Measurements from ENCODE around the gene ABCC8. TPM values are rescaled to one million over a fixed set of nuclear protein-coding genes. Genes with fewer than 3 reads are reported as not detected.

The ABCC8 gene
- total and polyA plus RNA-seq, 2 donors from 2014 or later: 1.3 to 3.2 TPM

GRCh38 chr11:17408026-17408425 is 68.6 kb downstream of the ABCC8 start:
- Histone ChIP-seq H3K9me3 (ENCODE audit: control insufficient read depth in 2 of 3, insufficient read depth in 1 of 3, low read length in 3 of 3) (no peaks in the 10 kb centered on the region), H3K36me3 (ENCODE audit: control insufficient read depth in 2 of 3, insufficient read depth in 3 of 3, low read length in 3 of 3) (no peaks in the 10 kb centered on the region), H3K4me1 (ENCODE audit: control insufficient read depth in 2 of 3, insufficient read depth in 2 of 3, low read depth in 1 of 3, low read length in 3 of 3) (peaks cover 0 to 13% (median 0%) of the 10 kb centered on the region in 3 donors), H3K27me3 (ENCODE audit: control insufficient read depth, insufficient read depth, low read length) (no peaks in the 10 kb centered on the region), H3K4me3 (ENCODE audit: low read length in 3 of 3) (no peak overlapping the region), H3K9ac (ENCODE audit: low read length in 3 of 3) (no peak overlapping the region), H3K27ac (ENCODE audit: low read depth in 2 of 2, low read length in 2 of 2) (no peak overlapping the region)
- no peak for FAIRE-seq
- DNase-seq: peak in 1 of 5 donors; percentile 29
- TF ChIP-seq CTCF (IDR thresholded peaks at IDR 0.05; ENCODE audit: borderline replicate concordance, extremely low read depth, insufficient read depth): no peak
- intact Hi-C loops (cut with DNase I): no loop called here

GRCh38 chr11:17407575-17407974 is 69.1 kb downstream of the ABCC8 start:
- Histone ChIP-seq H3K4me1 (ENCODE audit: control insufficient read depth in 2 of 3, insufficient read depth in 2 of 3, low read depth in 1 of 3, low read length in 3 of 3) (peaks cover 0 to 13% (median 0%) of the 10 kb centered on the region in 3 donors), H3K27me3 (ENCODE audit: control insufficient read depth, insufficient read depth, low read length) (no peaks in the 10 kb centered on the region), H3K27ac (ENCODE audit: low read depth in 2 of 2, low read length in 2 of 2) (no peak overlapping the region), H3K36me3 (ENCODE audit: control insufficient read depth in 2 of 3, insufficient read depth in 3 of 3, low read length in 3 of 3) (no peaks in the 10 kb centered on the region), H3K4me3 (ENCODE audit: low read length in 3 of 3) (no peak overlapping the region), H3K9ac (ENCODE audit: low read length in 3 of 3) (no peak overlapping the region), H3K9me3 (ENCODE audit: control insufficient read depth in 2 of 3, insufficient read depth in 1 of 3, low read length in 3 of 3) (no peaks in the 10 kb centered on the region)
- DNase-seq (peak in 1 of 5 donors; percentile 41), FAIRE-seq (no peak)
- intact Hi-C loops (cut with DNase I): no loop called here
- TF ChIP-seq CTCF (IDR thresholded peaks at IDR 0.05; ENCODE audit: borderline replicate concordance, extremely low read depth, insufficient read depth): no peak

- Histone ChIP-seq H3K4me3 (ENCODE audit: low read length in 3 of 3) (no peak overlapping the region), H3K36me3 (ENCODE audit: control insufficient read depth in 2 of 3, insufficient read depth in 3 of 3, low read length in 3 of 3) (no peaks in the 10 kb centered on the region), H3K27me3 (ENCODE audit: control insufficient read depth, insufficient read depth, low read length) (no peaks in the 10 kb centered on the region), H3K9me3 (ENCODE audit: control insufficient read depth in 2 of 3, insufficient read depth in 1 of 3, low read length in 3 of 3) (no peaks in the 10 kb centered on the region), H3K9ac (ENCODE audit: low read length in 3 of 3) (no peak overlapping the region), H3K4me1 (ENCODE audit: control insufficient read depth in 2 of 3, insufficient read depth in 2 of 3, low read depth in 1 of 3, low read length in 3 of 3) (peaks cover 0 to 13% (median 0%) of the 10 kb centered on the region in 3 donors), H3K27ac (ENCODE audit: low read depth in 2 of 2, low read length in 2 of 2) (no peak overlapping the region)
- peak in 1 of 5 donors; percentile 59 for DNase-seq
- TF ChIP-seq CTCF (IDR thresholded peaks at IDR 0.05; ENCODE audit: borderline replicate concordance, extremely low read depth, insufficient read depth): no peak
- intact Hi-C loops (cut with DNase I): no loop called here
- FAIRE-seq: no peak
Observed at GRCh38 chr11:17406818-17407149, 69.9 kb downstream of the ABCC8 start.

Measured in kidney (tissue), 14 donors.